SH-SY5Y (cell line): Measurements from ENCODE around the gene IER3.

ENCODE experiments used
- GATA2 ChIP-seq: IDR thresholded peaks from 2 replicates; pipeline ENCODE4 v1.6.1; 2011; ENCODE audit warnings: mild to moderate bottlenecking, low read depth, low read length
- GATA3 ChIP-seq: IDR thresholded peaks from 2 replicates; pipeline ENCODE4 v1.6.1; 2011; ENCODE audit warnings: low read depth, mild to moderate bottlenecking, low read length, moderate library complexity

GRCh38 chr6:30742316-30743098, 1.8 kb downstream of the IER3 start, which contains the start of gene FLOT1:
- TF ChIP-seq GATA2 (no peak), GATA3 (no peak)
